NCI-H748 treated with DMSO at 0.1 percent for 48 hours (cell line): Measurements from ENCODE around the gene PSPC1.
"Not testable (repeated sequence)": the region's sequence is repeated elsewhere in the genome, so short reads cannot be mapped to it uniquely, and the experiment has no call there.

ENCODE experiments used
- DNase-seq: peaks from one replicate; lab custom pipeline; 2025; lab: John Stamatoyannopoulos, UW

PSPC1 gene

GRCh38 chr13:19782727-19783682 is at the start of gene PSPC1:
TSS of gene PSPC1 (minus strand) at chr13:19782945. CDS start at chr13:19782757, 188 bp downstream.
- peak; percentile 99 for DNase-seq

GRCh38 chr13:19822673-19823072 is 39.9 kb upstream of the PSPC1 start:
- DNase-seq = no peak

- DNase-seq = no peak
Observed at GRCh38 chr13:19818223-19818842, 35.6 kb upstream of the PSPC1 start.

- DNase-seq = no peak
Observed at GRCh38 chr13:19817510-19818158, 34.9 kb upstream of the PSPC1 start.

GRCh38 chr13:19817106-19817505 is 34.4 kb upstream of the PSPC1 start:
- no peak for DNase-seq

- DNase-seq = not testable (repeated sequence)
Observed at GRCh38 chr13:19815842-19816241, 33.1 kb upstream of the PSPC1 start.

- DNase-seq = no peak
Observed at GRCh38 chr13:19810996-19811881, 28.5 kb upstream of the PSPC1 start.

GRCh38 chr13:19810151-19810550 is 27.4 kb upstream of the PSPC1 start:
- DNase-seq = no peak

GRCh38 chr13:19805765-19806164 is 23.0 kb upstream of the PSPC1 start:
- no peak for DNase-seq

- no peak for DNase-seq
Observed at GRCh38 chr13:19795956-19796355, 13.2 kb upstream of the PSPC1 start.

GRCh38 chr13:19794631-19795030 is 11.9 kb upstream of the PSPC1 start:
- DNase-seq = no peak

GRCh38 chr13:19791953-19792537 is 9.3 kb upstream of the PSPC1 start:
- no peak for DNase-seq

GRCh38 chr13:19782049-19782726 is 557 bp downstream of the PSPC1 start:
- peak; percentile 74 for DNase-seq

GRCh38 chr13:19781526-19781925 is 1.2 kb downstream of the PSPC1 start:
- no peak for DNase-seq

GRCh38 chr13:19780753-19781418 is 1.9 kb downstream of the PSPC1 start:
- DNase-seq = not testable (repeated sequence)

GRCh38 chr13:19772306-19772705 is 10.4 kb downstream of the PSPC1 start:
- DNase-seq = no peak

- DNase-seq = no peak
Observed at GRCh38 chr13:19769854-19770253, 12.9 kb downstream of the PSPC1 start.

- no peak for DNase-seq
Observed at GRCh38 chr13:19767966-19768365, 14.8 kb downstream of the PSPC1 start.

- no peak for DNase-seq
Observed at GRCh38 chr13:19766591-19766990, 16.2 kb downstream of the PSPC1 start.

GRCh38 chr13:19764237-19764636 is 18.5 kb downstream of the PSPC1 start:
- no peak for DNase-seq
